ENCODE results near the gene FARSB. TPM values are rescaled to one million over a fixed set of nuclear protein-coding genes. Genes with fewer than 3 reads are reported as not detected.
"Not testable (repeated sequence)": the region's sequence is repeated elsewhere in the genome, so short reads cannot be mapped to it uniquely, and the experiment has no call there.

Gene FARSB
- total RNA-seq (2014; rRNA removed; shearing (Covaris generic)): 38.6 and 41.2 TPM in 2 replicates

DNA sequence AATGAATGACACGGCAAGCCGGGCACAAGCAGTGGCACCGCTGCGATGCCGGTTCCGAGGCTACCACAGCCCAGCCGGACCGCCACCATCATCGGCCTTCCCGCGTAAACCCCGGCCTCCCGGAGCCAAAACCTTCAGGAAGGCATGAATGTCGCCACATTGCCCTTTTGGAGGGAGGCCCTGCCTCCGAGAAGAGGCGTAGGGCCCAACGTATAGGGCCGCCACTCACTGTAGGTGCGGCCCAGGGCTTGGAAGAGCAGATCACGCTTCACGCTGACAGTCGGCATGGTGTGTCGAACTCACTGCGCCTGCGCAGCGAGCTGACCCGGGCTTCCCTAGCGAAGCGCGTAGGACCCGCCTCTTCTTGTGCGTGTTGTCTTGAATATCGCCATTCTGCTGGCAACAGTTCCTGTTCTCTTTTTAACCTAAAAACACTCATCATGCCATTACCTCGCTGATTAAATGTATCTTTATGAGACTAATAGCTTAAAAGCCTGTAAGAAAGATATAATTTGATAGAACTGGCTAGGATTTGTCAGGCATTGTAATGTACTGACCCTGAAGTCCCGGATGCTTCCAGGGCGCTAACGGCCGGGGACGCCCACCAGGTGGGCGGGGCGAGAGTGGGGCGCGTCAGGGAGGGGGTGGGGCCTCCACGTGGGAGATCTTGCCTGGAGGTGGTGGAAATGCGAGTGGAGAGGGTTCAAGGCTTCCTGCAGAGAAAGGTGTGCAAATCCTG is at the start of gene FARSB:
TSS of gene FARSB (minus strand) at position 306 of the 739 bp plus-strand sequence. CDS start at position 287, 19 bp downstream.
- Histone ChIP-seq H3K36me3 (replicated peaks; ENCODE audit: control insufficient read depth, insufficient read depth, low read length) (no peaks in the 10 kb centered on the region), H3K4me3 (ENCODE audit: insufficient read depth, low read depth, low read length) (peak within 1 kb of the TSS; percentile 97), H3K27me3 (ENCODE audit: control insufficient read depth, insufficient read depth, low read length) (no peaks in the 10 kb centered on the region)
- peak; percentile 94 for DNase-seq

DNA sequence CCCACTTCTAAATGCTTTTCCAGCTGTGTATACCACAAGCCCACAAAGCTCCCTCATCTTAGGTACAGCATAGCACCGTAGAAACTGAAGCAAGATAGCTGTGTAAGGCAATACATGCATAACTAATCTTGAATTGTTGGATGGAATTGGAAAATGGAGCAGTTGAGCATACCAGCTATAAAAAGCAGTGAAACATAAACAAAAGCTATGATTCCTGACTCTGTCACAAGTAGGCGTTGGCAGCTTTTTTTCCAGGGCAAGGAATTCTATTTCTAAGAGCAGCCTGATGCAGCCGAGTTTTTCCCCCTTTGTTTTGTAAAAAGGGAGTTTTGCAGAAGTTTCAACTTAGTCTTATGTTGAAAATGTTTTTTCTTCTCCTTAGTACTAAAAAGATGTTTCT is 48.0 kb upstream of the FARSB start:
- no peaks in the 10 kb centered on the region for H3K36me3 ChIP-seq (replicated peaks; ENCODE audit: control insufficient read depth, insufficient read depth, low read length)
- H3K27me3 ChIP-seq (ENCODE audit: control insufficient read depth, insufficient read depth, low read length): no peaks in the 10 kb centered on the region
- H3K4me3 ChIP-seq (ENCODE audit: insufficient read depth, low read depth, low read length): no peak overlapping the region
- no peak for DNase-seq

DNA sequence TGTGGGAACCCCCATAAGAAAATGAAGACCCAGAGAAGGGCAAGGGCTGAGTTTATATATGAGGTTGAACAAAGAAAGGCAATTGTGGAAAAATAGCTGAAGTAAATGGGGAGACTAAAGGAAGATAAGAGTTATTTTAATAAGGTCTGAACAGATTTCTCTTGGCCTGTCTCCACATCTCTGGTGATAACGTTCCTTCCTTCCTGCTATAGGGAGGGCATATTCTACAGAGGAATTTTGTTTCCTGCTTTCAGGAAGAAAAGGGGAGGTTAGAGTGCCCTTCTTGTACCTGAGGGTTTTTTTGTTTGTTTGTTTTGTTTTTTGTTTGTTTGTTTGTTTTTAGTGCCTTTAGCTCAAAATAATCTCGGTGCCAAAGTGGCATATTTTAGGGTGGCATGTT is 47.2 kb upstream of the FARSB start:
- H3K27me3 ChIP-seq (ENCODE audit: control insufficient read depth, insufficient read depth, low read length): no peaks in the 10 kb centered on the region
- no peaks in the 10 kb centered on the region for H3K36me3 ChIP-seq (replicated peaks; ENCODE audit: control insufficient read depth, insufficient read depth, low read length)
- DNase-seq: no peak
- no peak overlapping the region for H3K4me3 ChIP-seq (ENCODE audit: insufficient read depth, low read depth, low read length)

DNA sequence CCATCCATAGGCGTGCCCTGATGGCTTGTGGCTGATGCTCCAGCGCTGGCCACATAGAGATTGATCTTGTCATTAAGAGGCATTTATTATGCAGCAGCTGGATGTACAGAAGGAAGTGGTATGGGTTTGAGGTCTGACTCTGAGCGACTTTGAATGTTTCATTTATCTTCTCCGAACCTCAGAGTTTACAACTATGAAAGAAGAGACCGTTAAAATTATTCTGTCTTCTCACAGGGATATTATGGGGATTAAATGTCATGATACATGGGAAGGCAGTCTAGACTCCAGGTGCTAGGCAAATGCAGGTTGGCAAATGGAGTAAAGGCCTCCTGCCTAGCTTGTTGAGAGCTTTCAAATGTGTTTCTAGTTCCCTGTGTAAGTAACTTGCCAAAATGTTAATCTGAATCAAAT is 45.8 kb upstream of the FARSB start:
- H3K27me3 ChIP-seq (ENCODE audit: control insufficient read depth, insufficient read depth, low read length): no peaks in the 10 kb centered on the region
- no peak overlapping the region for H3K4me3 ChIP-seq (ENCODE audit: insufficient read depth, low read depth, low read length)
- DNase-seq: no peak
- H3K36me3 ChIP-seq (replicated peaks; ENCODE audit: control insufficient read depth, insufficient read depth, low read length): no peaks in the 10 kb centered on the region

DNA sequence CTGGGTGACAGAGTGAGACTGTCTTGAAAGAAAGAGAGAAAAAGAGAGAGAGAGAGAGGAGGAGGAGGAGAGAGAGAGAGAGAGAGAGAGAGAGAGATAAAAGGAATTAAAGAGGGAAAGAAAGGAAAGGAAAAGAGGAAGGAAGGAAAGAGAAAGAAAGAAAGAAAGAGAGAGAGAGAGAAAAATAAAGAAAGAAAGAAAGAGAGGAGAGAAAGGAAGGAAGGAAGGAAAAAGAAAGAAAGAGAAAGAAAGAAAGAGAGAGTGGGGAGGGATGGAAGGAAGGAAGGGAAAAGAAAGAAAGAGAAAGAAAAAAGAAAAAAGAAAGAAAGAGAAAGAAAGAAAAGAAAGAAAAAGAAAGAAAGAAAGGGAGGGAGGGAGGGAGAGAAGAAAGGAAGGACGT is 45.3 kb upstream of the FARSB start:
- no peak for DNase-seq
- H3K4me3 ChIP-seq (ENCODE audit: insufficient read depth, low read depth, low read length): no peak overlapping the region
- H3K27me3 ChIP-seq (ENCODE audit: control insufficient read depth, insufficient read depth, low read length): no peaks in the 10 kb centered on the region
- H3K36me3 ChIP-seq (replicated peaks; ENCODE audit: control insufficient read depth, insufficient read depth, low read length): no peaks in the 10 kb centered on the region

DNA sequence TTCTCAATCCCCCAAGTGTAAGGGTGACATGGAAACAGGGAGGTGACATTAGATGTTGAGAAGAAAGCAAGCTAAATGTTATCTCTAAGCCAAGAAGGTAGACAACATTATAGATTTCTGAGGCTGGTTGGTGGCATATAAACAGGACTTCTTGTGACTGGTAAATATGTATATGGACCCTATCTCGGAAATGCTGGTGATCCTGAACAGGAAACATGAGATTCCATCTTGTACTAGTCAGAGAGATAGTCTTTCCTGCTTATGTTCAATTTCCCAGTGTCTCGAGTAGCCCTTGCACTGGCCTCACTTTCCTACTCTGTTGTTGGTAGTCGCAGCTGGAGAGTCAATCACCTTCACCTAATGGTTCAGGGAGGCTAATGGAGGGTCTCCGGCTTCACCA is 42.4 kb upstream of the FARSB start:
- H3K4me3 ChIP-seq (ENCODE audit: insufficient read depth, low read depth, low read length): no peak overlapping the region
- DNase-seq: no peak
- no peaks in the 10 kb centered on the region for H3K27me3 ChIP-seq (ENCODE audit: control insufficient read depth, insufficient read depth, low read length)
- no peaks in the 10 kb centered on the region for H3K36me3 ChIP-seq (replicated peaks; ENCODE audit: control insufficient read depth, insufficient read depth, low read length)

DNA sequence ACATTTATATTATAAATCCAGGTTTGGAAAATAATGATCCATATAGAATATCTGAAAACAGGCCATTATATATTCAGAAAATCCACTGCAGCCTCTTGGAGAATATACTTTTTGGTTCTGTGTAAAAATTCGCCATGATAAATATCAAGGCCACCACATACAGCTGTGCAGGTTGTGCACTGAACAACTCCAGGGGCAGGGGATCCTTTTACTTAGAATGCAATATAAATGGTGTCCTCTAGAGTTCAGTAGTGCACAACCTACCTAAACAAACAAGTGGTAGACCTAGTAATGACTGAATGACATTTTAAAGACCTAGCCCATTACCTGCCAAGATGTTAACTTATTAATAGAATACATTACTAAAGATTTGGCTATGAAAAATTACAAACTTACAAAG is 37.9 kb upstream of the FARSB start:
- Histone ChIP-seq H3K27me3 (ENCODE audit: control insufficient read depth, insufficient read depth, low read length) (no peaks in the 10 kb centered on the region), H3K4me3 (ENCODE audit: insufficient read depth, low read depth, low read length) (no peak overlapping the region), H3K36me3 (replicated peaks; ENCODE audit: control insufficient read depth, insufficient read depth, low read length) (no peaks in the 10 kb centered on the region)
- DNase-seq: no peak

DNA sequence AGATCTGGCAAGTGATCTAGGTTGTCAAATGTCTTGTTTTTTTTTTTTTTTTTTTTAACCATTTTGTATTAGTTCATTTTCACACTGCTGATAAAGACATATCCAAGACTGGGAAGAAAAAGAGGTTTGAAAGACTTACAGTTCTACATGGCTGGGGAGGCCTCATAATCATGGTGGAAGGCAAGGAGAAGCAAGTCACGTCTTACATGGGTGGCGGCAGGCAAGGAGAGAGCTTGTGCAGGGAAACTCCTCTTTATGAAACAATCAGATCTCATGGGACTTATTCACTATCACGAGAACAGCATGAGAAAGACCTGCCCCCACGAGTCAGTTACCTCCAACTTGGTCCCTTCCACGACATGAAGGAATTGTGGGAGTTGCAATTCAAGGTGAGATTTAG is 37.5 kb upstream of the FARSB start:
- not testable (repeated sequence) for H3K4me3 ChIP-seq (ENCODE audit: insufficient read depth, low read depth, low read length); H3K36me3 ChIP-seq (replicated peaks; ENCODE audit: control insufficient read depth, insufficient read depth, low read length); DNase-seq

DNA sequence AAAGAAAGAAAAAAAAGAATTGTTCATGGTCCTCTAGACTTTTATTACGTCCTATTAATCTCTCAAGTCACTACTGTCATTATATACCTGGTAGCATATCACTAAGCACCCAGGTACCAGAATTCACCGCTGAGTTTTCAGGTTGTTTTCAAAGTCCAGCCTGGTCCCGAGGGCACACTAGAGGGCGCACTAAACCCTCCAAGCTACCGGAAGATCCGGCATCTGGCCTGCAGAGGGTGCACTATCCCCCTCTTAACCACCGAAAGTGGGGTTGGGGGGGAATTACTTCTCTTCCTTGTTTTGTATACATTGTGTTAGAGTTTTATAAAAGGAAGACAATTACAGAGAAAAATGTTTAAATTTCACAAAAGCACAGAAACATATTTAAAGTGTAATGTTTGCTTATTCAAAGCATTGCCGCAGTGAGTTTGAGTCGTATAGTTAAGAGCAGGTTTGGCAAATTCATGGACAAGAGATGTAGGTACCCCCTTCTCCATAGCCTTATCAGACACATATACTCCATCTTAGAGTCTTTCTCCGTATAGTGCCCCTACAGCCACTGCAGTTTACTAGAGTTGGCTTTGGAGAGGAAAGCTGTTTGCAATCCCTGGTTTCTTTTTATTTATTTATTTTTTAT is 34.8 kb upstream of the FARSB start:
- H3K4me3 ChIP-seq (ENCODE audit: insufficient read depth, low read depth, low read length): no peak overlapping the region
- DNase-seq: peak; percentile 81
- no peaks in the 10 kb centered on the region for H3K27me3 ChIP-seq (ENCODE audit: control insufficient read depth, insufficient read depth, low read length)
- H3K36me3 ChIP-seq (replicated peaks; ENCODE audit: control insufficient read depth, insufficient read depth, low read length): no peaks in the 10 kb centered on the region

More for the DNA sequence above, 37.5 kb upstream of the FARSB start:
- H3K27me3 ChIP-seq (ENCODE audit: control insufficient read depth, insufficient read depth, low read length): not testable (repeated sequence)

DNA sequence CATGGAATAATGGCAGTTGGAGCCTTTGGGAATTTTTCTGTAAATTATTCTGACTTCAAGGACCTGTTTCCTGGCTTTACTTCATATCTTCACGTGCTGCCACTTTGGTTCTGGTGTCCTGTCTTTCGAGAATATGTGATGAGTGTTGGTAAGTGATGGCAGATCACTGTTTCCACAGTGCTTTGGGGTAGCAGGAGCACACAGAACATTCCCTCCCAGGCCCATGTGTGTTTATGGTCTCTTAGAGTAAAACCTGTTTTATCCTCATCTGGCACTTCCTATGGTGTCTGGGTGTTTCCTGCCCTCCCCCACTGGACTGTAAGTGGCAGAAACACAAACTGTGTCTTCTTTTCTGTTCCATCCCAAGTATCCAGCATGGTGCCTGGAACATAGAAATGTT is 33.4 kb upstream of the FARSB start:
- Histone ChIP-seq H3K4me3 (ENCODE audit: insufficient read depth, low read depth, low read length) (no peak overlapping the region), H3K36me3 (replicated peaks; ENCODE audit: control insufficient read depth, insufficient read depth, low read length) (no peaks in the 10 kb centered on the region), H3K27me3 (ENCODE audit: control insufficient read depth, insufficient read depth, low read length) (no peaks in the 10 kb centered on the region)
- no peak for DNase-seq

DNA sequence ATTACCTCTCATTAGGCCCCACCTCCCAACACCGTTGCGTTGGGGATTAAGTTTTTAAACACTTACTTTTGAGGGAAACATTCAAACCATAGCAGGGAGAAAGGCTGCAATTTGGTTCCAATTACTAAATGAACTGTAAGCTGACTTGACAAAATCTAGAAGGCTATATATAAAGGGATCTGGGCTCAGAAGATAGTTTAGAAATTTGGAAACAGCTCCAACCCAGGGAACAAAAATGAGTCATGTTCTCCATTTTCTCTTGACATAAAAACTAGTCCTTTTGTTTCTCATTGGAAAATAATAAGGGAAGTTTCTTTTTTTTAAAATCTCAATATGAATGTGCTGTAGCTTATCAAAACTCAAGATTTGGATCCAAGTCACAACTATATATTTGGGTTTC is 33.0 kb upstream of the FARSB start:
- H3K27me3 ChIP-seq (ENCODE audit: control insufficient read depth, insufficient read depth, low read length): no peaks in the 10 kb centered on the region
- no peak overlapping the region for H3K4me3 ChIP-seq (ENCODE audit: insufficient read depth, low read depth, low read length)
- no peaks in the 10 kb centered on the region for H3K36me3 ChIP-seq (replicated peaks; ENCODE audit: control insufficient read depth, insufficient read depth, low read length)
- DNase-seq: no peak

DNA sequence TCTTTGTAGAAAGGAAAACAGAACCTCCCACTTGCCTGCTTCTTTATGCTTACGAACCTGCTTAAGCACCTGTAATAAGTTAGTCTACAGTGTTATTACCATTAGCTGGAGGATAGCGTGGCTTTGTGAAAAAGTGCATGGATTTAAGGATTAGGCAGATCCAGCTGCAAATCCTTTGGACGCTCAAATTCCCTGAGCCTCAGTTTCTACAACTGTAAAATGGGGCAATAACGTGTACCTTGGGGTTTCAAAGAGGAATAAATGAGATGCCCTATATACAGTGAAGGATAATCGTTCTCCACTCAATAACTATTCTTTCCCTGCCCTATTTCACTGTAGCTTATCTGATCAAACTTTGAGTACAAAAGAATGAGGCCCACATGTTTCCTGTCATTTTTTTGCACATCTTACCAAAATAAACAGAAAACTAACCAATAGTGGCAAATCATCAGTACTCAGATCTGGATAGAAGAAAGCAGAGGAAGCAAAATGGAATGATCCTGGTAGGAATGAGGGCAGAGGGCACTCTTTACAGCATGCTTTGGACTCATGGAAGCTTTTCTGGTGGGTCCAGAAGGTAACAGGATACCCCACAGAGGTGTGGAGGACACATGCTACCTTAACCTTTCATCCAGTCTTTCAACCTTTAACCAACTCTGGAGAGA is 30.3 kb upstream of the FARSB start:
- DNase-seq: no peak
- Histone ChIP-seq H3K4me3 (ENCODE audit: insufficient read depth, low read depth, low read length) (no peak overlapping the region), H3K27me3 (ENCODE audit: control insufficient read depth, insufficient read depth, low read length) (no peaks in the 10 kb centered on the region), H3K36me3 (replicated peaks; ENCODE audit: control insufficient read depth, insufficient read depth, low read length) (no peaks in the 10 kb centered on the region)

DNA sequence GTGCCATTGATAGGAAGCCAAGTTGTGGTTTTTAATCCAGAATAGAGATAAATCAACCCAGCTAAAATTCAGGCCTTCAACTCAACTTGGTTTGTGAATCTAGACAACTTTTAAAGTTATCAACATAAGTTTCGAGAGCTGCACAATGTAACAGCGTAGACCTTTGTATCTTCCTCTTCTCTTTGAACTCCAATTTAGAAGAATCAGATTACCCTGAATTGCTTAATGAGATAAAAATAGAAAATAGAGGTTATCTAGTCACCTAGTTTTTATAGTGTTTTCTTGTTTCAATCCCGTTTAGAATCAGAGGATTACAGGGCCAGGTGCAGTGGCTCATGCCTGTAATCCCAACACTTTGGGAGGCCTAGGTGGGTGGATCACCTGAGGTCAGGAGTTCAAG is 27.9 kb upstream of the FARSB start:
- Histone ChIP-seq H3K4me3 (ENCODE audit: insufficient read depth, low read depth, low read length) (no peak overlapping the region), H3K27me3 (ENCODE audit: control insufficient read depth, insufficient read depth, low read length) (no peaks in the 10 kb centered on the region), H3K36me3 (replicated peaks; ENCODE audit: control insufficient read depth, insufficient read depth, low read length) (no peaks in the 10 kb centered on the region)
- DNase-seq: no peak

DNA sequence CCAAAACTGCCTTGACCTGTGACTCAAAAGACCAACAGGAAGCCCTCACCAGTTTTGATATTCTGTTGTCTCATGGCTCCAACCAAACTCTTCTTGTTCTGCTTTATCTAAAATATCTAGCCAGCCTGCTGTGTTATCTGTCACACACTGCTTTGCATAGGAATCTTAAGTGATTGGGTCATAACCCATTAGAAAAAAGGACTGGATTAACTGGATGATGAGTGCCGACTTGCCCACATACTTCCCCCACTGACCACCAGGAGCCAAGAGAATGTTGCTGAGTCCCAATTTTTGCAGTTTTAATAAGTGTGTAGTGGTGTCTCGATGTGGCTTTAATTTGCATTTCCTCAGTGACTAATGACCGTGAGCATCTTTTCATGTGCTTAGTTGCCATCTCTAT is 22.1 kb upstream of the FARSB start:
- no peaks in the 10 kb centered on the region for H3K36me3 ChIP-seq (replicated peaks; ENCODE audit: control insufficient read depth, insufficient read depth, low read length)
- no peak overlapping the region for H3K4me3 ChIP-seq (ENCODE audit: insufficient read depth, low read depth, low read length)
- H3K27me3 ChIP-seq (ENCODE audit: control insufficient read depth, insufficient read depth, low read length): peaks cover 1% of the 10 kb centered on the region; the same call in 1 of the 2 replicates
- no peak for DNase-seq

DNA sequence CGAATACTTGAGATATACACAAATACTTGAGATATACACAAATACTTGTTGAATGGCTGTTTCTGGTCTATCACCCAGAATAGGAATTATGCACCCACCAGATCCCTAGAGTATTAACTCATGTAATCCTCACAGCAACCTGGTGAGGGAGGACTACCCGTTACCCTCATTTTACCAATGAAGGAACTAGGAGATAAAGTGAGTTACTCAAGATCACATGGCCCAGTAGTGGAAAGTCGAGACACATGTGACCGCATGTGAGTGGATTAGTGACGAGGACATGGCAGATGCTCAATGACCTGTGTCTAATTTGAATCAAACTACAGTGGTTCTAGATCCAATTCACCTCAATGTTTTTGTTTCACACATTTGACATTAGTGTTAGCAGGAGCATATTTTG is 18.0 kb upstream of the FARSB start:
- Histone ChIP-seq H3K27me3 (ENCODE audit: control insufficient read depth, insufficient read depth, low read length) (peaks cover 29% of the 10 kb centered on the region), H3K4me3 (ENCODE audit: insufficient read depth, low read depth, low read length) (no peak overlapping the region), H3K36me3 (replicated peaks; ENCODE audit: control insufficient read depth, insufficient read depth, low read length) (no peaks in the 10 kb centered on the region)
- no peak for DNase-seq

All from H7 (cell line).